ENCODE measurements around the gene SEMA3E.

SEMA3E gene

GRCh38 chr7:83648464-83649241 is at the start of gene SEMA3E:
TSS of gene SEMA3E (minus strand) at chr7:83649139.
- TF ChIP-seq CTCF (conservative IDR thresholded peaks at IDR 0.05; ENCODE audit: low read depth, low read length), result peak; percentile 20
- peak; percentile 65 for DNase-seq (ENCODE audit: low read depth)
- H3K4me3 ChIP-seq (ENCODE audit: low read depth, low read length), result peak within 1 kb of the TSS; percentile 44

DNA sequence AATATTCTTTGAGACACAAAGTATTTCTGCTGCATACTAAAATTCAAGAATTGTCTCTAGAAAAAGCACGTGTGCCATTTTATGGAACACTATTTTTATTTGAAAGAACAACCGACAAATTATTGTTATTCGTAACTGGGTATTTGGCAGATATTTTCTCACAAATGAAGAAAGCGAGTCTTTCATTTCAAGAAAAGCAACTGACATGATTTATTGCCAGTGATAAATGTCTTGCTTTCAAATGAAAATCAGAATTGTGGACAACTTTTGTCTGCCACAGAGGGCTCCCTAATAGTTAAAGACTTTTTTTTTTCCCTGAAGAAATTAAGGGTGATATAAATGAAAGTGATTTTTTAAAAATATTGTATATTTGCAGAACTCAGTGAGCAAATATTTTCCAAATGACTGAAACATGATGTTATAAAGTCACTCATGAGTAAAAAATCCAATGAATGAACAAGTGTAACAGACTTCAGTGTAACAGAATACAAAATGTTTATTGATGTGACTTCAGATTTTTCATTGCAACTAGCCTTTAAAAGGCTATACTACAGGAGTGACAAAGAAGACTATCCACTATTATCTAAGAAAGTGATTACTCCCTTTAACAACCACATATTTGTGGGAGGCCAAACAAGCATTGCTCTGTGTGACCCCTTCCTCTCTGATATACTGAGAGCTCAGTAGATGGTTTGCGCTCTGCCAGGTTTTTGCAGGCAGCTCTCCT is 49.0 kb upstream of the SEMA3E start:
- no peak overlapping the region for H3K4me3 ChIP-seq (ENCODE audit: low read depth, low read length)
- DNase-seq (ENCODE audit: low read depth), result no peak
- no peak for TF ChIP-seq CTCF (conservative IDR thresholded peaks at IDR 0.05; ENCODE audit: low read depth, low read length)

GRCh38 chr7:83696101-83696500 is 47.2 kb upstream of the SEMA3E start:
- no peak for TF ChIP-seq CTCF (conservative IDR thresholded peaks at IDR 0.05; ENCODE audit: low read depth, low read length)
- DNase-seq (ENCODE audit: low read depth), result no peak
- no peak overlapping the region for H3K4me3 ChIP-seq (ENCODE audit: low read depth, low read length)

GRCh38 chr7:83695128-83695960 is 46.4 kb upstream of the SEMA3E start:
- H3K4me3 ChIP-seq (ENCODE audit: low read depth, low read length), result no peak overlapping the region
- no peak for TF ChIP-seq CTCF (conservative IDR thresholded peaks at IDR 0.05; ENCODE audit: low read depth, low read length)

GRCh38 chr7:83693256-83693655 is 44.3 kb upstream of the SEMA3E start:
- no peak for DNase-seq (ENCODE audit: low read depth)
- no peak for TF ChIP-seq CTCF (conservative IDR thresholded peaks at IDR 0.05; ENCODE audit: low read depth, low read length)
- H3K4me3 ChIP-seq (ENCODE audit: low read depth, low read length), result no peak overlapping the region

More at GRCh38 chr7:83695128-83695960, 46.4 kb upstream of the SEMA3E start:
- no peak for DNase-seq (ENCODE audit: low read depth)

GRCh38 chr7:83691095-83691494 is 42.2 kb upstream of the SEMA3E start:
- TF ChIP-seq CTCF (conservative IDR thresholded peaks at IDR 0.05; ENCODE audit: low read depth, low read length), result no peak
- DNase-seq (ENCODE audit: low read depth), result no peak
- H3K4me3 ChIP-seq (ENCODE audit: low read depth, low read length), result no peak overlapping the region

Data from choroid plexus epithelial cell (primary cell).